HS-5 (cell line): ENCODE measurements around the gene KRT26.
"Not testable (repeated sequence)": the region's sequence is repeated elsewhere in the genome, so short reads cannot be mapped to it uniquely, and the experiment has no call there.

ENCODE experiments used
- DNase-seq: peaks from one replicate; pipeline ENCODE4 v3.0.0-alpha.2; 2012; ENCODE audit warnings: low read depth

KRT26 gene

GRCh38 chr17:40794466-40794865 is 22.5 kb upstream of the KRT26 start:
- no peak for DNase-seq

DNA sequence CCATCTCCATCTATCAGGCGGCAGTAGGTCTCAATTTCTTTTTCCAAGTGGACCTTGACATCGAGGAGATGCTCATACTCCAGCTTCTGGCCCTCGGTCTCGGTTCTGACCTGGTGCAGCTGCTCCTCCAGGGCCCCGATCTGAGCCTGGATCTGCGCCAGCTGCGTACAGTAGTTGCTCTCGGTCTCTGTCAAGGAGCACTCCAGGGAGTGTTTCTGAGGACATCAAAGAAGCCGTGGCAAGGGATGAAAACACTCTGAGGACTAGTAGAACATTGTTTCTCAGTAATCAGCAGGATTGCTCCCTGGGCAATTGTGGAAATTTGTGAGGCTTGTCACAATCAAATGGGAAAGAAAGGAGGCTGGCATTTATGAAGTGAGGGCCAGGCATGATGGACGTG is 21.8 kb upstream of the KRT26 start:
- DNase-seq, result no peak

- no peak for DNase-seq
These were observed 19.9 kb upstream of the KRT26 start for GRCh38 chr17:40791787-40792436.

DNA sequence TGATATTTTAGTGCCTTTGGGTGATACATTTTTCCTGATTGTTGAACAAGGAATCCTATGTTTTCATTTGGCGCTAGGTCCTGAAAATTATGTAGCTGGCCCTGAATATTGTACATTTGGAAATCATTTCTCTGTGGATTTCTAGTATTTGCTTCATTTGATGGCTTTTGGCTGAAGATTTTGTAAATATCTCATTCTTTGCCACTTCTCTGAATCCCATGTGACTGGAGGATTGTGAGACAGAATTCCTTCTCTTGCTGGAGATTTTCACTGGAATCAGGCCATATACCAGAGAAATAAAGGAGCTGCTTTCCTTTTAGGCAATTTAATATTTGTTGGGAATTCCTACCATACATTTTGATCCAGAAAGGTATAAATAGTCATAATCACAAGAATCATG is 19.1 kb upstream of the KRT26 start:
- no peak for DNase-seq

DNA sequence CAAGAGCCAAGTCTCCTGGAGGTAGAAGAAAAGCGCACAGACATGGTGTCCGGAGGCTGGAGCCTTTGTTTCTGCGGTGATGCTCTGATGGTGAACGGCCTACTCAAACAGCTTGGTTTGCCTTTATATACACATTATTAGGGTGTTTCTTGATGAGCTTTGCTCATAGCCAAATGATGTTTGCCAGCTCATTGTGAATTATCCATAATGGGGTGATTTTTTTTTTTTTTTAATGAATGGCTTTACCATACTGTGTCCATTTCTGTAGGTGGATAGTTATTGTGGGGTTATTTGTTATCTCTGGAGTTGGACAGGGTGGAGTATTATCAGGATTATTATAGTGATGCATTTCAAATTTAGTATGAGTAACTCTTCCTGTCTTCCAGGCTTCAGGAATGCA is 10.4 kb upstream of the KRT26 start, which contains the start of gene KRT27:
Gene KRT27 (minus strand): TSS at position 101 of the 400 bp plus-strand sequence. CDS start 57 bp downstream, at position 44.
- no peak for DNase-seq

DNA sequence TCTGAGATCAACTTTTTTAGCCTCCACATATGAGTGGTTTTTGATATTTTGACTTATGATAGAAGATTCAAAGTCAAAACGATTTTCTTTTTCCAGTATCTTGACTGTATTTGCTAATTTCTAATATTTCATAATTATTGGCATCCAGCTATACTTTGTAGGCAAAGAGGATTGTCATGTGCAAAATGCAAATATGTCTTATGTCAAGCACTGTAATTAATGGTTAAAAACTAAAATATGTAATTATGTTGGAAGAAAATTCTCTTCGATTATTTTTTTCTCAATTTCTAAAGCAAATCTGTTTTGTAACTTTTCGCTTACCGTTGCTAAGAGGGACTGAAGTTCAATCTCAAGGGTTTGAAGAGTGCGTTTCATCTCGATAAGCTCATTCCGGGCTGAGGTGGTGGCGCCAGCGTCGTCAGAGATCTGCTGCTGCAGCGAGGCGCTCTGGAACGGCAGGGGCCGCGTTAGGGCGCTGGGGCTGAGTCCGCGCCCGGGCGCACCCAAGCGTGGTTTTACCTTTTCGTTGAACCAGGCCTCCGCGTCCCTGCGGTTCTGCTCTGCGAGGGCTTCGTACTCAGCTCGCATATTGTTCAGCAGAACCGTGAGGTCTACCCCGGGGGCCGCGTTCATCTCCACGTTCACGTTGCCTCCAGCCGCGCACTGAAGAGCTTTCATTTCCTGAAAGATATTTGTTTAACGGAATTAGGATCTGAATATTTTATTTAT is 7.3 kb upstream of the KRT26 start:
- no peak for DNase-seq

DNA sequence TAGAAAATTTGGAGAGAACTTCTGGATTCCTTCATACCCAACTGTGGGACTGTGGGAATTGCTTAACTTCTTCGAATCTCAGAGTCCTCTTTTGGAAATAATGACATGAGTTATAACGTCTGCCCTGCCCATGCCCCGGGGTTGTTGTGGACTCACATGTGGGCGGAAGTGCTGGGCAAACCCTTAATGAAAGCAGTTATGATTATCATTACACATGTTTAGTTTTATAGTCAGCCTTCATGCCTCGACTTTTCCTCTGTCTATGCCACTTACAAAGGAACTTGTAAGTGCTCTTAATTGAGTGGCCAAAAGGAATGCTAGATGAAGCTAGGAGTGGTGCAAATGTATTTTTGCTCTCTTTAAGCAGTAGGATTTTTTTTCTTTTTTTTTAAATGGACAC is 6.5 kb upstream of the KRT26 start:
- no peak for DNase-seq

DNA sequence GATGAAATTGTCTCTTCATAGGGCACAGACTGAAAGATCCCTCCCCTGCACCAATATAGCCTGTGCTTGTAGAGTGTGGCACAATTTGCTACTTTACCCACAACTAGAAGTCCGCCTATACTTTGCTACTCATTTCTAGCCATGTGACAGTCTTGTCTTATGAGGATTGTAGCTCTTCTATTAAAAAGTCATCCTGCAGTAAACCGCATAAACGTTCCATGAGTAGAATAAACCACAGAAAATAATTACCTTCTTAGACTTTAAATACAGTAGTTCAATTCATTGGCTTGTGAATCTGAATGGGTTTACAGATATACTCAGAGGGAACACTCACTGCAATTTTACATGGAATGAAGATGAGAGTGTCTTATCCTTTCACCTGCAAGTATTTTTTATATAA is 6.0 kb upstream of the KRT26 start:
- no peak for DNase-seq

GRCh38 chr17:40777459-40777858 is 5.5 kb upstream of the KRT26 start:
- DNase-seq, result no peak

DNA sequence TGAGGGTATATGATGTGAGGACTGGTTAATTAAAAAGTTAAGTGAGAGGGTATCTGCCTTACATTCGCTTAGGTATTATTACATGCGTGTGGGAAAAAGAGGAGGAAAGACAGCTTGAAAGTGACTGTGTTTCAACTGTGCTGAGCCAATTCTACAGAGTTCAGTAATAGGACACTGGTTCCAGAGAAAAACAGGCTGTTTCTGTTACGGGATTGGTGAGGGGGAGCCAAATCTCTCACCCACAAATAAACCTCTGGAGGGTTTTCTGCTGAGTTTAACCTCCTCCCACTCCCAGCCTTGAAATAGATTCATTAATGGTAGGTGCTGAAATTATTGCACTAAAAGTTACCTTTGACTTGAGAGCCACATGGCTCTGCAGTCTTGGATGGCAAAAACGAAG is 3.9 kb upstream of the KRT26 start:
- no peak for DNase-seq

DNA sequence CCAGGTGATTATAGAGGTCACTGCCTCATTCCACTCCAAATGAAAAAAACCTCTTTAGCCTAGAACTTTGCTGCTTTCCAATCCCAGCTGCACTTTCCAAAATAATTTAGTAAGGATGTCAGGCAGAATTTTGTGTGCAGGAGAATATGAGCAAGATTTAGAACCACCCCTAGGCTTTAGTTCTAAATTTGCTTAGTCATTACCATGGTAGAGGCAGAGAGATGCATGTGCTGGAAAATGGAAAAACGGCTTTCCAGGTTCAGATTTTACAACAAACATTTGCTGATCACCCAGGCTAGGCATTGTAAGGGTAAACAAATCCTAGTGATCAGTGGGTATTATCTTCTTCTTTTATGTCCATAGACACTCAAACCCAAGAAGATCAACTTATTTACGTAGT is 6.3 kb downstream of the KRT26 start:
- no peak for DNase-seq

- DNase-seq, result no peak
These were observed 8.2 kb downstream of the KRT26 start for GRCh38 chr17:40763752-40764151.

DNA sequence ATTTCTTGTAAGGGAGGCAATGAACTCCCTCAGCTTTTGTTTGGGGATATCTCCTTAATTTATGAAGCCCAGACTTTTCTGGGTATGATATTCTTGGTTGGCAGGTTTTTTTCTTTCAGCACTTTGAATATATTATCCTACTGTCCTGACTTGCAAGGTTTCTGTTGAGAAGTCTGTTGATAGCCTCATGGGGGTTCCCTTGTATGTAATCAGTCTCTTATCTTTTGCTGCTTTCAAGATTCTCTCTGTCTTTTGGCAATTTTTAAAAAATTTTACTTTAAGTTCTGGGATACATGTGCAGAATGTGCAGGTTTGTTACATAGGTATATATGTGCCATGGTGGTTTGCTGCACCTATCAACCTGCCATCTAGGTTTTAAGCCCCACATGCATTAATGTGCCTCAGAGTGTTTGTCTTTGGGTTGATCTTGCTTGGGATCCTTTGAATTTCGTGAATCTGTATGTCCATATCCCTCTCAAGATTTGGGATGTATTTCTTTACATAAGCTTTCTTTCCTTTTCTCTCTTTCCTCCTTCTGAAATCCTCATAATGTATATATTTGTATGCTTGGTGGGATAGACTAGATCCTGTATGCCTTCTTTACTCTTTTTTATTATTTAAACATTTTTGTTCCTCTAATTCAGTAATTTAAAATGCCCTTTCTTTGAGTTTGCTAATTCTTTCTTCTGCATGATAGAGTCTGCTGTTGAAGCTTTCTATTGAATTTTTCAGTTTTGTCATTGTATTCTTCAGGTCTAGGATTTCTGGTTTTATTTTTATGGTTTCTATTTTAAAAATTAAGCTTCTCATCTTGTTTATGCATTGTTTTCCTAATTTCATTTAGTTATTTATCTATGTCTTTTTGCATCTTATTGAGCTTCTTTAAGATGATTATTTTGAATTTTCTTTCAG is 11.6 kb downstream of the KRT26 start:
- no peak for DNase-seq

- no peak for DNase-seq
These were observed 16.8 kb downstream of the KRT26 start, which contains the start of gene KRT25 for GRCh38 chr17:40755231-40755630. KRT25 (minus strand) TSS chr17:40755331; CDS start chr17:40755271, 60 bp downstream.

GRCh38 chr17:40753804-40754203 is 18.2 kb downstream of the KRT26 start:
- no peak for DNase-seq

- DNase-seq, result no peak
These were observed 20.9 kb downstream of the KRT26 start for GRCh38 chr17:40751065-40751464.

- no peak for DNase-seq
These were observed 21.6 kb downstream of the KRT26 start for GRCh38 chr17:40750391-40750790.

DNA sequence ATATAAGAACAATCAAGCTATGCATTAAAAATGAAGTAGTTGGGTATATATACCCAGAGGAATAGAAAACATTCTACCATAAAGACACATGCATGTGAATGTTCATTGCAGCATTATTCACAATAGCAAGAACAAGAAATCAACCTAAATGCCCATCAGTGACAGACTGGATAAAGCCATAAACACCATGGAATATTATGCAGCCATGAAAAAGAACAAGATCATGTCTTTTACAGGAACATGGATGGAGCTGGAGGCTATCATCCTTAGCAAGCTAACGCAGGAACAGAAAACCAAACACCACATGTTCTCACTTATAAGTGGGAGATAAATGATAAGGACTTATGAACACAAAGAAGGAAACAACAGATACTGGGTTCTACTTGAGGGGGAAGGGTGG is 23.3 kb downstream of the KRT26 start:
- not testable (repeated sequence) for DNase-seq

DNA sequence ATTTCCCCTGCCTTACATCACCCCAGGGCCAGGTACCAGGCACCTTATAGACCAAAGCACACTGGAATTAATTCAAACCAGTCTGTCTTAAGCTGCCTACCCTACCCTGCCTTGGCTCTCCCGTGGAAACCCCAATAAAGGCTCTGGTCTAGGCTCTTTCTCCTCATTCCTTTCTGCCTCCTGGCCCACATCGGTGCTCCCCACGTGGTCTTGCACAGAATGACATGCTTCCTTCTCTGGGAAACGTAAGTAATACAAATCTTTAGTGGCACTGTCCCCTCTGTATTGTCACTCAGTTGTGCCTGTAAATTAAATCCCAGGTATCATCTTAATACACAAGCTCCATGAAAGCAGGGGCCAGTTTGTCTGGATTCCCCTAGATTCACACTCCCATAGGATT is 33.4 kb downstream of the KRT26 start:
- no peak for DNase-seq

GRCh38 chr17:40735016-40735415 is 37.0 kb downstream of the KRT26 start:
- DNase-seq, result no peak

DNA sequence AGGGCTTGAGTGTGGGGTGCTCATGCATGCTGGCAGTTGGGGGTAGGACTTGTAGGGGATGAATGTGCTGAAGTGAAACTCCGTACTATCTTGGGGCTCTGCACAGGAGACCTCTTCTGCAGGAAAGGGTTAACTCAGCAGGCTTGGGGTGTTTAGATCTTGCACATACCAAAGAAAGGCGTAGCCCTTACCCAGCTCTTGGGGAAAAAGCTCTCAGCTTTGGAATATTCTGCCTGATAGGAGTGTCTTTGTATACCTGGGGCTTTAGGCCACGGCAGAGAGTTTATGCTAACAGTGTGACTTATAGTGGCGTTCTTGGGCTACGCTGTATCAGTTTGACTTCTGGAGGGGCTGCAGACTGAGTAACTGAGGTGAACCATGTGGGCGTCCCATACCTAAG is 38.0 kb downstream of the KRT26 start:
- DNase-seq, result no peak

DNA sequence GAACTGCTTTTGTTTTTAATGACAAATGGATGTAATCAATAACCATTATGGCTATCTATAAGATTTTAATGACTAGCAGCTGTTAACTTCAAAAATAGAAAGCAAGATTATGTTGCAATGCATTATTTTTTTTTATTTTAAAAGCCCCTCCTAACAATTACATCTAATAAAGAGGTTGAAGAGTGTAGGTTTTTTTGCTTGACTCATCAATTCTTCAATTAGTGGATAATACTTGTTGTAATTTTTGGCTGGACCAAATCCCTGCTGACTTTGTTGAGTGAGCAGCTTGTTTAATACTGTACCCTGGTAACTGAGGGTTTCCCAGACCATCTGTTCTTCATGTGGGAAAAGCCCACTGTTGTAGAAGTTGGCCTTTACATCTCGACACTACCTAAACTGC is 41.0 kb downstream of the KRT26 start:
- DNase-seq, result no peak
